Body of pancreas (tissue), 4 donors: ENCODE data around the gene ANKUB1.

Experiments
- POLR2A ChIP-seq, 3 donors: fragments of 450-650 bp; IDR thresholded peaks; one replicate each; pipeline ENCODE4 v1.6.1; 2016; ENCODE audit warnings: antibody characterized with exemption in 3 of 3, mild to moderate bottlenecking in 2 of 3
- TF ChIP-seq, protein P1 (sequence below), 7 experiments: fragments of 450-650 bp in 4 of 7; fragments of 200-600 bp in 3 of 7; sonication (generic) in 3 of 7; IDR thresholded peaks; one replicate each; pipeline ENCODE4 v1.5.1; 2016 to 2019; ENCODE audit warnings: antibody characterized with exemption in 7 of 7

DNA sequence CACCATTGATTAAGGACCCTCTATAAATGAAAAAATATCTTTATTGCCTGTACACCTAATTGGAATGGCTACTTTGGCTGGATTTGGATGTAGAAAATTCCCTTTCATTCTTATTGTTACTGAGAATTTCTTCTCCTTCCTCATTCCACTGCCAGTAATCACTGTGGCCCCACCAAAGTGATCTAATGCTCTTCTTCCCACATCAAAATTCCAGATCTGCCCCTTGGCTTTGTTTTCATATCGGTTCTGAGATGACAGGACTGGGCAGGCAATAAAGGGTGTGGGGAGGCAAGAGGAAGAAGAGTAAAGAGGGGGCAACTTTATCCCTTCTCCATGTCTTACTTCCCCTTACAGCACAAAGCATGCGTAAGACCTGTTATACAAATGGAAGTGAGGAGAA is 2.1 kb downstream of the ANKUB1 start:
- TF ChIP-seq, protein P1, sequence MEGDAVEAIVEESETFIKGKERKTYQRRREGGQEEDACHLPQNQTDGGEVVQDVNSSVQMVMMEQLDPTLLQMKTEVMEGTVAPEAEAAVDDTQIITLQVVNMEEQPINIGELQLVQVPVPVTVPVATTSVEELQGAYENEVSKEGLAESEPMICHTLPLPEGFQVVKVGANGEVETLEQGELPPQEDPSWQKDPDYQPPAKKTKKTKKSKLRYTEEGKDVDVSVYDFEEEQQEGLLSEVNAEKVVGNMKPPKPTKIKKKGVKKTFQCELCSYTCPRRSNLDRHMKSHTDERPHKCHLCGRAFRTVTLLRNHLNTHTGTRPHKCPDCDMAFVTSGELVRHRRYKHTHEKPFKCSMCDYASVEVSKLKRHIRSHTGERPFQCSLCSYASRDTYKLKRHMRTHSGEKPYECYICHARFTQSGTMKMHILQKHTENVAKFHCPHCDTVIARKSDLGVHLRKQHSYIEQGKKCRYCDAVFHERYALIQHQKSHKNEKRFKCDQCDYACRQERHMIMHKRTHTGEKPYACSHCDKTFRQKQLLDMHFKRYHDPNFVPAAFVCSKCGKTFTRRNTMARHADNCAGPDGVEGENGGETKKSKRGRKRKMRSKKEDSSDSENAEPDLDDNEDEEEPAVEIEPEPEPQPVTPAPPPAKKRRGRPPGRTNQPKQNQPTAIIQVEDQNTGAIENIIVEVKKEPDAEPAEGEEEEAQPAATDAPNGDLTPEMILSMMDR (IDR thresholded peaks at IDR 0.05): no peak
- TF ChIP-seq POLR2A (IDR thresholded peaks at IDR 0.05): no peak
